ENCODE data around the gene GLRA1. TPM values are rescaled to one million over a fixed set of nuclear protein-coding genes. Genes with fewer than 3 reads are reported as not detected.

Gene GLRA1
- total RNA-seq, 1 donor from 2014 or later = not detected

DNA sequence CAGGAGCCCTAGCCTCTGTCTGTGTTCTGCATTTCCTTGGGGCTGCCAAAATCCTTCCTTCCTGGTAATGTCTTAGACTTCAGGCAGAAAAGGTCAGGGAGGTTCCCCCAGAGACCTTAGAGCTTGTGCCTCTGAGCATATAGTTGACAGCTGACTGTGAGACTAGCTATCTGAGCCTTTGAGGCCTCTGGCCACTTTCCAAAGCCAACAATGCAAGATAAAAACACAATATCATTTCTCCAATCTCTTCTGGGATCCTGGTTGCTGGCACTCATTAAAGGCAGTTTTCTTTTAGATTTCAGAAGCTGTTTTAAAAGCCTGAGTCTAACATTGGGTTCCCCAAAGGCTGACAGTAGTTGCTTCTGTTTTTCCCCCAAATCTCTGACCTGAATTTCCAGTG lies 13.2 kb upstream of the GLRA1 start:
- Mint-ChIP-seq H3K36me3 (ENCODE audit: insufficient read depth) (no peaks in the 10 kb centered on the region), H3K27ac (no peak overlapping the region), H3K4me3 (ENCODE audit: low read depth) (no peak overlapping the region), H3K27me3 (no peaks in the 10 kb centered on the region), H3K9me3 (ENCODE audit: low read depth) (peaks cover 10% of the 10 kb centered on the region), H3K4me1 (ENCODE audit: low read depth) (no peaks in the 10 kb centered on the region)
- TF ChIP-seq, protein P1, sequence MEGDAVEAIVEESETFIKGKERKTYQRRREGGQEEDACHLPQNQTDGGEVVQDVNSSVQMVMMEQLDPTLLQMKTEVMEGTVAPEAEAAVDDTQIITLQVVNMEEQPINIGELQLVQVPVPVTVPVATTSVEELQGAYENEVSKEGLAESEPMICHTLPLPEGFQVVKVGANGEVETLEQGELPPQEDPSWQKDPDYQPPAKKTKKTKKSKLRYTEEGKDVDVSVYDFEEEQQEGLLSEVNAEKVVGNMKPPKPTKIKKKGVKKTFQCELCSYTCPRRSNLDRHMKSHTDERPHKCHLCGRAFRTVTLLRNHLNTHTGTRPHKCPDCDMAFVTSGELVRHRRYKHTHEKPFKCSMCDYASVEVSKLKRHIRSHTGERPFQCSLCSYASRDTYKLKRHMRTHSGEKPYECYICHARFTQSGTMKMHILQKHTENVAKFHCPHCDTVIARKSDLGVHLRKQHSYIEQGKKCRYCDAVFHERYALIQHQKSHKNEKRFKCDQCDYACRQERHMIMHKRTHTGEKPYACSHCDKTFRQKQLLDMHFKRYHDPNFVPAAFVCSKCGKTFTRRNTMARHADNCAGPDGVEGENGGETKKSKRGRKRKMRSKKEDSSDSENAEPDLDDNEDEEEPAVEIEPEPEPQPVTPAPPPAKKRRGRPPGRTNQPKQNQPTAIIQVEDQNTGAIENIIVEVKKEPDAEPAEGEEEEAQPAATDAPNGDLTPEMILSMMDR (IDR thresholded peaks at IDR 0.05; ENCODE audit: unreplicated experiment) = no peak
- DNase-seq (ENCODE audit: low spot score, unreplicated experiment) = no peak

GRCh38 chr5:151935135-151935695 lies 10.6 kb upstream of the GLRA1 start:
- no peak for DNase-seq (ENCODE audit: low spot score, unreplicated experiment)
- no peaks in the 10 kb centered on the region for H3K4me1 Mint-ChIP-seq (ENCODE audit: low read depth)
- TF ChIP-seq, protein P1 (IDR thresholded peaks at IDR 0.05; ENCODE audit: unreplicated experiment) = no peak
- H3K27ac Mint-ChIP-seq = no peak overlapping the region
- H3K9me3 Mint-ChIP-seq (ENCODE audit: low read depth) = peaks cover 26% of the 10 kb centered on the region
- H3K27me3 Mint-ChIP-seq = no peaks in the 10 kb centered on the region
- H3K36me3 Mint-ChIP-seq (ENCODE audit: insufficient read depth) = no peaks in the 10 kb centered on the region
- no peak overlapping the region for H3K4me3 Mint-ChIP-seq (ENCODE audit: low read depth)

DNA sequence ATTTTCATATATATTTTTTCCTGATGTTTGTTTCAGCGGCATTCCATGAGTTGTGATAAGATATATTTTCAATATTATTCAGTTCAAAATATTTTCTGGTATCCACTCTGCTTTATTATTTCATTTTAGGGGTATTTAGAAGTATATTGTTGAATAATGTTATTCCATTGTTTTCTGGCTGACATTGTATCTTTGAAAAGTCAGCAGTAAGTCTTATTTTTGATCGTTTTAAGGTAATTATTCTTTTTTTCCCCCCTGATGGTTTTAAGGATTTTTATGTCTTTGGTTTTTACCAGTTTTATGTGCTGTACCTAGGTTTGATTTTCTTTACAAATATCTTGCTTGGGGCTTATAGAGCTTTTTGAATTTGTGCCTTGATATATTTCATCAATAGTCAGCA lies 6.6 kb upstream of the GLRA1 start:
- Mint-ChIP-seq H3K27me3 (peaks cover under 1% of the 10 kb centered on the region), H3K4me3 (ENCODE audit: low read depth) (no peak overlapping the region), H3K27ac (no peak overlapping the region), H3K9me3 (ENCODE audit: low read depth) (peaks cover 29% of the 10 kb centered on the region), H3K36me3 (ENCODE audit: insufficient read depth) (no peaks in the 10 kb centered on the region), H3K4me1 (ENCODE audit: low read depth) (no peaks in the 10 kb centered on the region)
- TF ChIP-seq, protein P1 (IDR thresholded peaks at IDR 0.05; ENCODE audit: unreplicated experiment) = no peak
- no peak for DNase-seq (ENCODE audit: low spot score, unreplicated experiment)

GRCh38 chr5:151926188-151926587 lies 1.5 kb upstream of the GLRA1 start:
- TF ChIP-seq, protein P1 (IDR thresholded peaks at IDR 0.05; ENCODE audit: unreplicated experiment) = no peak
- Mint-ChIP-seq H3K27ac (no peak overlapping the region), H3K4me1 (ENCODE audit: low read depth) (peaks cover 2% of the 10 kb centered on the region), H3K27me3 (peaks cover 31% of the 10 kb centered on the region), H3K36me3 (ENCODE audit: insufficient read depth) (no peaks in the 10 kb centered on the region), H3K4me3 (ENCODE audit: low read depth) (no peak overlapping the region), H3K9me3 (ENCODE audit: low read depth) (peaks cover 3% of the 10 kb centered on the region)
- no peak for DNase-seq (ENCODE audit: low spot score, unreplicated experiment)

GRCh38 chr5:151925340-151925739 lies 689 bp upstream of the GLRA1 start:
- no peak overlapping the region for H3K4me3 Mint-ChIP-seq (ENCODE audit: low read depth)
- H3K27ac Mint-ChIP-seq = no peak overlapping the region
- no peaks in the 10 kb centered on the region for H3K36me3 Mint-ChIP-seq (ENCODE audit: insufficient read depth)
- peaks cover 2% of the 10 kb centered on the region for H3K4me1 Mint-ChIP-seq (ENCODE audit: low read depth)
- H3K9me3 Mint-ChIP-seq (ENCODE audit: low read depth) = peaks cover 3% of the 10 kb centered on the region
- TF ChIP-seq, protein P1 (IDR thresholded peaks at IDR 0.05; ENCODE audit: unreplicated experiment) = no peak
- DNase-seq (ENCODE audit: low spot score, unreplicated experiment) = no peak
- H3K27me3 Mint-ChIP-seq = peaks cover 31% of the 10 kb centered on the region

Data from progenitor cell of endocrine pancreas (in vitro differentiated cells).